SK-N-SH (cell line): Measurements from ENCODE around the gene SSNA1. TPM values are rescaled to one million over a fixed set of nuclear protein-coding genes. Genes with fewer than 3 reads are reported as not detected.
A peak's percentile ranks its signal among the peaks of the same experiment; 100 is the strongest.

Experiments used
- CTCF ChIA-PET: fragments of 300-600, 350-600 bp; formaldehyde crosslinking; extraction: SDS; loops from one replicate; lab custom pipeline; 2021; lab: Yijun Ruan, JAX
- POLR2A ChIA-PET: fragments of 350-600 bp; sonication (Branson Sonifier 250); formaldehyde crosslinking; extraction: SDS; loops from one replicate; lab custom pipeline; 2020; ENCODE audit warnings: antibody characterized with exemption, inconsistent platforms; lab: Yijun Ruan, JAX
- DNase-seq: peaks from one replicate; pipeline ENCODE4 v3.0.0; 2012
- H2AFZ ChIP-seq: fragments of 200-600 bp; sonication (generic); 2 replicates; pipeline ENCODE4 v1.8.1; 2016; ENCODE audit warnings: antibody characterized with exemption, mild to moderate bottlenecking, low read depth
- H3F3A ChIP-seq: fragments of 200-600 bp; sonication (generic); replicated peaks from 2 replicates; pipeline ENCODE3; 2016; ENCODE audit warnings: antibody characterized with exemption, mild to moderate bottlenecking; ENCODE audit not compliant: insufficient read depth
- H3K27ac ChIP-seq, 2 experiments: fragments of 200-500 bp in 1 of 2; fragments of 200-600 bp in 1 of 2; sonication (Bioruptor generic) in 1 of 2; sonication (generic), shearing (Covaris generic) in 1 of 2; 2 replicates each; pipeline versions ENCODE4 v1.5.1 to v1.6.1; 2014 to 2016; ENCODE audit warnings: low read depth in 2 of 2, inconsistent platforms in 1 of 2, low read length in 1 of 2, mild to moderate bottlenecking in 1 of 2, mixed read lengths in 1 of 2
- H3K27me3 ChIP-seq: fragments of 200-600 bp; sonication (generic), shearing (Covaris generic); 2 replicates; pipeline ENCODE4 v1.6.1; 2016; ENCODE audit warnings: mixed run types; ENCODE audit not compliant: insufficient read depth
- H3K36me3 ChIP-seq, 2 experiments: fragments of 200-500 bp in 1 of 2; fragments of 200-600 bp in 1 of 2; sonication (Bioruptor generic) in 1 of 2; sonication (generic) in 1 of 2; replicated peaks in 1 of 2; 2 replicates each; pipeline versions ENCODE3 to v1.5.1; 2014 to 2016; ENCODE audit warnings: low read length in 1 of 2, mild to moderate bottlenecking in 1 of 2; ENCODE audit not compliant: insufficient read depth in 2 of 2, control insufficient read depth in 1 of 2
- H3K4me1 ChIP-seq, 2 experiments: fragments of 200-500 bp in 1 of 2; fragments of 200-600 bp in 1 of 2; sonication (Bioruptor generic) in 1 of 2; sonication (generic), shearing (Covaris generic) in 1 of 2; 2 replicates each; pipeline versions ENCODE4 v1.5.1 to v1.6.1; 2014 to 2016; ENCODE audit warnings: low read depth in 1 of 2, low read length in 1 of 2, mixed run types in 1 of 2; ENCODE audit not compliant: insufficient read depth in 2 of 2, control insufficient read depth in 1 of 2
- H3K4me2 ChIP-seq: fragments of 200-600 bp; sonication (generic), shearing (Covaris generic); 2 replicates; pipeline ENCODE4 v1.6.1; 2017; ENCODE audit warnings: mixed run types
- H3K4me3 ChIP-seq, 2 experiments: fragments of 200-500 bp in 1 of 2; fragments of 200-600 bp in 1 of 2; sonication (Bioruptor generic) in 1 of 2; sonication (generic), shearing (Covaris generic) in 1 of 2; 2 replicates each; pipeline versions ENCODE4 v1.5.1 to v1.8.1; 2014 to 2016; ENCODE audit warnings: low read depth in 2 of 2, inconsistent platforms in 1 of 2, low read length in 1 of 2, mild to moderate bottlenecking in 1 of 2, mixed read lengths in 1 of 2, moderate library complexity in 1 of 2
- H3K79me2 ChIP-seq: fragments of 200-600 bp; sonication (generic); 2 replicates; pipeline ENCODE4 v1.8.1; 2017; ENCODE audit warnings: mild to moderate bottlenecking; ENCODE audit not compliant: insufficient read depth
- H3K9ac ChIP-seq: fragments of 200-600 bp; sonication (generic); 2 replicates; pipeline ENCODE4 v1.6.1; 2017; ENCODE audit warnings: mixed run types
- H3K9me2 ChIP-seq: fragments of 200-600 bp; sonication (generic); 2 replicates; pipeline ENCODE4 v1.6.1; 2017; ENCODE audit warnings: mixed run types
- H3K9me3 ChIP-seq: fragments of 200-600 bp; sonication (generic); 2 replicates; pipeline ENCODE4 v1.6.1; 2017; ENCODE audit warnings: mixed run types, mild to moderate bottlenecking, moderate library complexity
- H4K20me1 ChIP-seq: fragments of 200-600 bp; sonication (generic); 2 replicates; pipeline ENCODE4 v1.6.1; 2017; ENCODE audit warnings: mild to moderate bottlenecking, mixed run types; ENCODE audit not compliant: insufficient read depth
- CHD2 ChIP-seq: fragments of 150-350 bp; IDR thresholded peaks from 2 replicates; pipeline ENCODE4 v1.6.1; 2018; ENCODE audit warnings: low read length; ENCODE audit not compliant: partially characterized antibody
- EP300 ChIP-seq, 2 experiments: IDR thresholded peaks; 2 replicates each; pipeline versions ENCODE4 v1.4.0 to v1.6.1; 2012; ENCODE audit warnings: borderline replicate concordance in 1 of 2, low read depth in 1 of 2, low read length in 1 of 2
- EZH2phosphoT487 ChIP-seq: fragments of 200-600 bp; sonication (generic); IDR thresholded peaks from 2 replicates; pipeline ENCODE4 v1.6.1; 2017; ENCODE audit warnings: low read depth, mixed run types, mild to moderate bottlenecking, antibody characterized with exemption, moderate library complexity, borderline replicate concordance
- FOSL2 ChIP-seq: IDR thresholded peaks from 2 replicates; pipeline ENCODE4 v1.4.0; 2012; ENCODE audit warnings: low read depth, mild to moderate bottlenecking, moderate library complexity, borderline replicate concordance
- FOXJ3 ChIP-seq: sonication (generic); formaldehyde crosslinking; IDR thresholded peaks from 2 replicates; pipeline ENCODE4 v1.5.1; 2020; ENCODE audit warnings: mild to moderate bottlenecking, missing genetic modification reagents
- FOXM1 ChIP-seq: IDR thresholded peaks from 2 replicates; pipeline ENCODE4 v1.4.0; 2012; ENCODE audit warnings: low read depth, mild to moderate bottlenecking
- MXI1 ChIP-seq: IDR thresholded peaks from 2 replicates; pipeline ENCODE4 v1.6.1; 2012; ENCODE audit warnings: mild to moderate bottlenecking, low read depth, low read length, improper control_type of control experiment
- NFIC ChIP-seq: IDR thresholded peaks from 2 replicates; pipeline ENCODE4 v1.4.0; 2012; ENCODE audit warnings: borderline replicate concordance
- RCOR1 ChIP-seq: fragments of 150-350 bp; IDR thresholded peaks from 2 replicates; pipeline ENCODE4 v1.6.1; 2017; ENCODE audit warnings: antibody characterized with exemption, low read length
- RFX5 ChIP-seq: IDR thresholded peaks from 2 replicates; pipeline ENCODE4 v1.6.1; 2012; ENCODE audit warnings: mild to moderate bottlenecking, improper control_type of control experiment, low read length
- RXRA ChIP-seq: IDR thresholded peaks from 2 replicates; pipeline ENCODE4 v1.4.0; 2012; ENCODE audit warnings: low read depth, mild to moderate bottlenecking, borderline replicate concordance
- YY1 ChIP-seq: IDR thresholded peaks from 2 replicates; pipeline ENCODE4 v1.4.0; 2012; ENCODE audit warnings: low read depth, mild to moderate bottlenecking
- WGBS: methylation state at CpG from one replicate; pipeline ENCODE4 v1.1.6; 2017; ENCODE audit warnings: low lambda C conversion rate; 5-methylcytosine and 5-hydroxymethylcytosine counted together
- polyA plus RNA-seq, 3 experiments: library from polyadenylated mRNA; depleted of rRNA; stranded (reverse); fragments of >200 nt; gene quantifications; 2 replicates each; pipeline ENCODE4 v1.2.3, GENCODE V29; 2012
- TF ChIP-seq, protein P1 (sequence below): IDR thresholded peaks from 2 replicates; pipeline ENCODE4 v1.6.1; 2012; ENCODE audit warnings: mild to moderate bottlenecking, low read depth, low read length, moderate library complexity
- TF ChIP-seq, protein P2 (sequence below): IDR thresholded peaks from 2 replicates; pipeline ENCODE4 v1.4.0; 2012; ENCODE audit warnings: low read depth

The SSNA1 gene
- polyA plus RNA-seq, 1 of the 3 experiments (the other 2 are of a cell fraction): 124 TPM

DNA sequence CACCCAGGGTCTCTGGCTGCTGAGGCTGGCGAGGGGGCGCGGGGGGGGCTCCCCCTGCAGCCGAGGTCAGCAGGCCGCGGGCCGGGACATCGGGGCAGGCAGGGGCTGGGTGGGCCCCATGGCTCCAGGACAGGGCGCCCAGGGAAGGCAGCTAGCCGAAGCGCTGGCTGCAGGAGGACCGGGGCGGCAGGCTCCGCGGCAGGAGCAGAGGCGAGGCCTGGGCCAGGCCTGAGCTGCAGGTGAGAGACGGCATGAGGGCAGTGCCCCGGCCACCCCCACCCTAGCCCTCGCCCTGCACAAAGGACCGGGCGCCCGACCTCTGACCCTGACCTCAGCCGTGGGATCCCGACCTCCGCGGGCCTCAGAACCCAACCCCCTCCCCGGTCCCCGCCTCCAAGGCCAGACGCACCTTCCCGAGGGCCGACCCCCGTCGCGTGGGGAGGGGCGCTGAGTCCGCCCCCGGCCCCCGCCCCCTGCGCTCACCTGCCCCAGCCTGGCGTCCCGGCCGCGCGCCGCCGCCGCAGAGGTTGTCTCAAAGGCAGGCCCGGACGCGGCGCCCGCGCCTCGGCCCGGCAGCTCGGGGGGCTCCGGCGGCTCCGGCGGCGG is 33.1 kb downstream of the SSNA1 start:
- H2AFZ ChIP-seq: no peak overlapping the region
- CTCF ChIA-PET: interaction anchor here (1.4 to 7.7 kb wide), 6 partner anchors 15 to 175 kb away, joined by 3 to 95 read pairs (median 4); partner anchors contain the start of genes NELFB and NPDC1

DNA sequence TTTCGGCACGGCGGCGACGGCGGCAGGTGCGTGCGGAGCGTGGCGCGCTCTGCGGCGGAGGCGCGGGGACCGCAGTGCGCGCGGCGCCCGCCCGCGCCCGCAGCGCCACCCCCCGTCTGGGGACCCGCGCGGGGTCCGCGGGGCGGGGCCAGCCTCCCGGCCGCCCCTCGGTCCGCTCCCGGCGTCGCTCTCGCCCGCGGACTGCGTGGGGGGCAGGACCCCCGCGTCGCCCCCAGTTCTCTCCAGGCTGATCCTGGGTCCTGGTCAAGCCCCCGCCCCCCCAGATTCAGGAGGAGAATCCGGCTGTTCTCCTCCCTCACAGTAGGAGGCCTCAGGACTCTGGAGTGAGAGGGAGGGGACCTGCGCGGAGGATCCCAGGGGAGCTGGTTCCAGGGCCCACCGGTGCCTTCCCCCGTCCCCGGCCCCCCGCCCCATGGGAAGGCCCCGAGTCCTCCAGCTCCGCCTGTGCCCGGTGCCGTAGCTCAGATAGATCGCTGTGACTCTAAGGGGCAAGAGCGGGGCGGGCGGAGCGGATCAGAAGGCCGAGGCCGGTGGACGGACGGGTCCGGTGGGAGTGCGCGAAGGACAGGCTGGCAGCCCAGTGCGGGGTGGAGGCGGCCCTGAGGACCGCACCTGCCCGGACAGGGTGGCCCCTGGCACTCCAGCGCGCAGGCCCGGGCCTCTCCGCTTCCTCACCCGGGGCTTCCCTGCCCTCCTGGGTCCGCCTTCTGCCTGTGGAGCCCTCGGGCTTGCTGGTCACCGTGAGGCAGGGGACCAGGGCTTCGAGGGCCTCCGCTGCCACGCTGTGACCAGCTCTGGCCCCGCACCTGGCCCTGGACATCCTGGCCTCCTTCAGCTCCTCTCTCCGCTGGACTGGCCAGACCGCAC is 34.0 kb downstream of the SSNA1 start, which contains the start of gene RNF208:
Gene RNF208, minus strand, starts transcription at position 51 of the 888 bp plus-strand sequence. CDS start 1,028 bp downstream, outside the sequence.
- no peaks in the 10 kb centered on the region for H3K9me2 ChIP-seq
- peak within 1 kb of the TSS; percentile 49 for H3K9ac ChIP-seq
- no peaks in the 10 kb centered on the region for H3K79me2 ChIP-seq
- ChIA-PET CTCF (interaction anchor here (0.6 to 7.7 kb wide), 9 partner anchors 14 to 176 kb away, joined by 3 to 95 read pairs (median 3); partner anchors contain the start of genes NELFB, NPDC1 and TPRN), POLR2A (interaction anchor here (0.8 to 3.4 kb wide), 8 partner anchors 18 to 136 kb away, joined by 3 to 18 read pairs (median 4); partner anchors contain the start of genes ANAPC2, MAN1B1, NDOR1 and SSNA1)
- 0 out of 2 replicates have a peak within 1 kb of the TSS, but pooled peaks have one; percentile 46 for H2AFZ ChIP-seq
- peak within 1 kb of the TSS; percentile 99 for H3K4me2 ChIP-seq
- H3F3A ChIP-seq: peaks cover 16% of the 10 kb centered on the region
- peaks cover 5 to 33% of the 10 kb centered on the region in 2 experiments; a peak in 1 of 4 replicates for H3K4me1 ChIP-seq
- 23% methylated on average over 6 of the region's 88 CpGs for whole genome bisulfite sequencing
- peak; percentile 80 for DNase-seq
- no peaks in the 10 kb centered on the region for H3K36me3 ChIP-seq
- H4K20me1 ChIP-seq: no peaks in the 10 kb centered on the region
- H3K27ac ChIP-seq: peak within 1 kb of the TSS; percentile 15 to 76; a peak in 2 of 4 replicates
- H3K9me3 ChIP-seq: no peaks in the 10 kb centered on the region
- no peaks in the 10 kb centered on the region for H3K27me3 ChIP-seq
- peak within 1 kb of the TSS; percentile 56; a peak in 3 of 4 replicates for H3K4me3 ChIP-seq
- TF ChIP-seq, protein P1, sequence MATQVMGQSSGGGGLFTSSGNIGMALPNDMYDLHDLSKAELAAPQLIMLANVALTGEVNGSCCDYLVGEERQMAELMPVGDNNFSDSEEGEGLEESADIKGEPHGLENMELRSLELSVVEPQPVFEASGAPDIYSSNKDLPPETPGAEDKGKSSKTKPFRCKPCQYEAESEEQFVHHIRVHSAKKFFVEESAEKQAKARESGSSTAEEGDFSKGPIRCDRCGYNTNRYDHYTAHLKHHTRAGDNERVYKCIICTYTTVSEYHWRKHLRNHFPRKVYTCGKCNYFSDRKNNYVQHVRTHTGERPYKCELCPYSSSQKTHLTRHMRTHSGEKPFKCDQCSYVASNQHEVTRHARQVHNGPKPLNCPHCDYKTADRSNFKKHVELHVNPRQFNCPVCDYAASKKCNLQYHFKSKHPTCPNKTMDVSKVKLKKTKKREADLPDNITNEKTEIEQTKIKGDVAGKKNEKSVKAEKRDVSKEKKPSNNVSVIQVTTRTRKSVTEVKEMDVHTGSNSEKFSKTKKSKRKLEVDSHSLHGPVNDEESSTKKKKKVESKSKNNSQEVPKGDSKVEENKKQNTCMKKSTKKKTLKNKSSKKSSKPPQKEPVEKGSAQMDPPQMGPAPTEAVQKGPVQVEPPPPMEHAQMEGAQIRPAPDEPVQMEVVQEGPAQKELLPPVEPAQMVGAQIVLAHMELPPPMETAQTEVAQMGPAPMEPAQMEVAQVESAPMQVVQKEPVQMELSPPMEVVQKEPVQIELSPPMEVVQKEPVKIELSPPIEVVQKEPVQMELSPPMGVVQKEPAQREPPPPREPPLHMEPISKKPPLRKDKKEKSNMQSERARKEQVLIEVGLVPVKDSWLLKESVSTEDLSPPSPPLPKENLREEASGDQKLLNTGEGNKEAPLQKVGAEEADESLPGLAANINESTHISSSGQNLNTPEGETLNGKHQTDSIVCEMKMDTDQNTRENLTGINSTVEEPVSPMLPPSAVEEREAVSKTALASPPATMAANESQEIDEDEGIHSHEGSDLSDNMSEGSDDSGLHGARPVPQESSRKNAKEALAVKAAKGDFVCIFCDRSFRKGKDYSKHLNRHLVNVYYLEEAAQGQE: no peak
- TF ChIP-seq, protein P2, sequence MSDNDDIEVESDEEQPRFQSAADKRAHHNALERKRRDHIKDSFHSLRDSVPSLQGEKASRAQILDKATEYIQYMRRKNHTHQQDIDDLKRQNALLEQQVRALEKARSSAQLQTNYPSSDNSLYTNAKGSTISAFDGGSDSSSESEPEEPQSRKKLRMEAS: no peak
- TF ChIP-seq MXI1 (no peak), EZH2phosphoT487 (no peak), YY1 (no peak), NFIC (no peak), EP300 (IDR thresholded peaks at IDR 0.05; ENCODE audit: borderline replicate concordance in 1 of 2, low read depth in 1 of 2, low read length in 1 of 2) (no peak)

More for the DNA sequence above, 33.1 kb downstream of the SSNA1 start:
- TF ChIP-seq RXRA: no peak
- no peak for TF ChIP-seq FOXJ3 (CRISPR knock-in tag)
- no peak for TF ChIP-seq CHD2
- no peak for TF ChIP-seq FOSL2
- no peak for TF ChIP-seq RCOR1
- TF ChIP-seq EZH2phosphoT487: no peak
- TF ChIP-seq, protein P1: no peak
- no peak for TF ChIP-seq FOXM1
- no peak for TF ChIP-seq RFX5
- TF ChIP-seq, protein P2: no peak
- no peaks in the 10 kb centered on the region for H3K79me2 ChIP-seq
- no peaks in the 10 kb centered on the region for H3K36me3 ChIP-seq
- peaks cover 9% of the 10 kb centered on the region for H3F3A ChIP-seq
- WGBS: 49% methylated on average over 6 of the region's 61 CpGs
- H3K9me3 ChIP-seq: no peaks in the 10 kb centered on the region
- peak; percentile 63 for DNase-seq
- H3K4me2 ChIP-seq: peak overlapping the region; percentile 73; the same call in 1 of the 2 replicates
- no peaks in the 10 kb centered on the region for H3K9me2 ChIP-seq
- POLR2A ChIA-PET: interaction anchor here (1.8 to 2.9 kb wide), 2 partner anchors 33 to 92 kb away, joined by 6 to 12 read pairs; partner anchors contain the start of genes ANAPC2 and SSNA1
- H3K4me3 ChIP-seq: peak overlapping the region; percentile 47 to 56; a peak in 3 of 4 replicates
- no peaks in the 10 kb centered on the region for H3K27me3 ChIP-seq
- no peaks in the 10 kb centered on the region for H4K20me1 ChIP-seq
- H3K9ac ChIP-seq: no peak overlapping the region
- H3K27ac ChIP-seq: peak overlapping the region in 1 of 2 experiments; percentile 76; a peak in 2 of 4 replicates
- H3K4me1 ChIP-seq: peaks cover 5 to 25% of the 10 kb centered on the region in 2 experiments; a peak in 1 of 4 replicates
